Fibroblast of lung (primary cell): ENCODE data around the gene MYPOP. TPM values are rescaled to one million over a fixed set of nuclear protein-coding genes. Genes with fewer than 3 reads are reported as not detected.

Source experiments
- DNase-seq, 2 donors: peaks; one replicate each; pipeline versions ENCODE4 v3.0.0 to v3.0.0-alpha.2; 2010; ENCODE audit warnings: low read depth in 2 of 2
- H2AFZ ChIP-seq: 2 replicates; pipeline ENCODE4 v1.5.1; 2012; ENCODE audit warnings: low read length, control low read depth, inconsistent platforms
- H3K27ac ChIP-seq: 2 replicates; pipeline ENCODE4 v1.5.1; 2011; ENCODE audit warnings: low read length, control low read depth; ENCODE audit not compliant: insufficient read depth
- H3K27me3 ChIP-seq: 2 replicates; pipeline ENCODE4 v1.5.1; 2011; ENCODE audit warnings: mild to moderate bottlenecking, low read length; ENCODE audit not compliant: control insufficient read depth, insufficient read depth
- H3K36me3 ChIP-seq: 2 replicates; pipeline ENCODE4 v1.5.1; 2011; ENCODE audit warnings: low read length; ENCODE audit not compliant: control insufficient read depth, insufficient read depth
- H3K4me1 ChIP-seq: 2 replicates; pipeline ENCODE4 v1.5.1; 2011; ENCODE audit warnings: low read length; ENCODE audit not compliant: control insufficient read depth, insufficient read depth; ENCODE audit errors: extremely low read depth
- H3K4me2 ChIP-seq: 2 replicates; pipeline ENCODE4 v1.5.1; 2011; ENCODE audit warnings: low read length, control low read depth; ENCODE audit not compliant: insufficient read depth; ENCODE audit errors: extremely low read depth
- H3K4me3 ChIP-seq, 4 experiments: fragments of 200-600 bp in 1 of 4; sonication (generic) in 1 of 4; replicated peaks in 1 of 4; 2 replicates each; pipeline ENCODE4 v1.5.1; 2011 to 2016; ENCODE audit warnings: low read length in 4 of 4, low read depth in 3 of 4, mild to moderate bottlenecking in 3 of 4, control low read depth in 2 of 4, inconsistent platforms in 1 of 4, mixed read lengths in 1 of 4; ENCODE audit not compliant: insufficient read depth in 1 of 4; ENCODE audit errors: control extremely low read depth in 1 of 4
- H3K79me2 ChIP-seq: 2 replicates; pipeline ENCODE4 v1.5.1; 2012; ENCODE audit warnings: mild to moderate bottlenecking, low read length, inconsistent platforms; ENCODE audit not compliant: control insufficient read depth, insufficient read depth
- H3K9ac ChIP-seq: 2 replicates; pipeline ENCODE4 v1.5.1; 2011; ENCODE audit warnings: mild to moderate bottlenecking, low read length, control low read depth; ENCODE audit not compliant: insufficient read depth
- H3K9me3 ChIP-seq: 2 replicates; pipeline ENCODE4 v1.5.1; 2012; ENCODE audit warnings: low read depth, low read length; ENCODE audit not compliant: control insufficient read depth, insufficient read depth
- H4K20me1 ChIP-seq: 2 replicates; pipeline ENCODE4 v1.5.1; 2011; ENCODE audit warnings: low read length; ENCODE audit not compliant: control insufficient read depth, insufficient read depth; ENCODE audit errors: extremely low read depth
- EZH2 ChIP-seq: IDR thresholded peaks from 2 replicates; pipeline ENCODE4 v1.5.1; 2012; ENCODE audit warnings: low read length, control low read depth, mild to moderate bottlenecking; ENCODE audit errors: missing control alignments
- polyA plus RNA-seq, 2 donors: library from polyadenylated mRNA; depleted of rRNA in 1 of 2; stranded (reverse) in 1 of 2; unstranded in 1 of 2; fragments of >200 nt; gene quantifications; 2 replicates each; pipeline ENCODE4 v1.2.1, GENCODE V29; 2011 to 2012; ENCODE audit warnings: missing spikeins in 1 of 2
- total RNA-seq: library from RNA; depleted of rRNA; stranded (reverse); fragments of >200 nt; gene quantifications from 2 replicates; pipeline ENCODE4 v1.2.1, GENCODE V29; 2014
- TF ChIP-seq, protein P1 (sequence below), 2 donors: IDR thresholded peaks in 1 of 2; conservative IDR thresholded peaks in 1 of 2; 1 replicate in 1 of 2; 2 replicates in 1 of 2; pipeline ENCODE4 v1.5.1; 2011 to 2012; ENCODE audit warnings: low read length in 2 of 2, control low read depth in 1 of 2, inconsistent platforms in 1 of 2, low read depth in 1 of 2, mild to moderate bottlenecking in 1 of 2

Gene MYPOP
- total and polyA plus RNA-seq, 2 donors (not counting 1 experiment from before 2014, with no cell fraction given) = 0.81 to 1.3 TPM

DNA sequence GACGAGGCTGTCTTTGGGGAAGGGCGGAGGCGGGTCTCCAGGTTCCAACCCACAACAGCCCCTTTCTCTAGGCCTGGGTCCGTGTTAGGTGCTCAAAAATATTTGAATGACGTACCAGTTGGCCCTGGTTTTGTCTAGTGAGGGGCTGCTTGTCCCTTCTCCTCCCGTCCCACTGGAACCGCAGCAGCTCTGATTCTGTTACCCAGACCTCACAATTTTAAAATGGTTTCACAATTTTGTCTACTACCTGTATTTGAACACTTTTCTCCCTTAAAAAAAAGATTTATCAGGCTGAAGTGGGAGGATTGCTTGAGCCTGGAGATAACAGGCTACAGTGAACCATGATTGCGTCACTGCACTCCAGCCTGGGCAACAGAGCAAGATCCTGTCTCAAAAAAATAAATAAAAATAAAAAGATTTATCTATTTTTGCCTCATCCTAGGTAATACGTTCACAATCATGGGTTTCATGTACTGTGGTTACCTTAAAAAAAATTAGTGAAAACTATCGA lies 15.2 kb downstream of the MYPOP start:
- Histone ChIP-seq H3K4me3 (peak overlapping the region; percentile 38 to 85 (median 58)), H3K9ac (peak overlapping the region; percentile 47), H3K27me3 (no peaks in the 10 kb centered on the region), H3K4me1 (peaks cover 5% of the 10 kb centered on the region), H3K27ac (peak overlapping the region; percentile 92), H3K9me3 (no peaks in the 10 kb centered on the region), H3K79me2 (peaks cover 10% of the 10 kb centered on the region), H2AFZ (peak overlapping the region; percentile 67), H4K20me1 (no peaks in the 10 kb centered on the region), H3K36me3 (peaks cover 8% of the 10 kb centered on the region), H3K4me2 (peak overlapping the region; percentile 95)
- TF ChIP-seq, protein P1, sequence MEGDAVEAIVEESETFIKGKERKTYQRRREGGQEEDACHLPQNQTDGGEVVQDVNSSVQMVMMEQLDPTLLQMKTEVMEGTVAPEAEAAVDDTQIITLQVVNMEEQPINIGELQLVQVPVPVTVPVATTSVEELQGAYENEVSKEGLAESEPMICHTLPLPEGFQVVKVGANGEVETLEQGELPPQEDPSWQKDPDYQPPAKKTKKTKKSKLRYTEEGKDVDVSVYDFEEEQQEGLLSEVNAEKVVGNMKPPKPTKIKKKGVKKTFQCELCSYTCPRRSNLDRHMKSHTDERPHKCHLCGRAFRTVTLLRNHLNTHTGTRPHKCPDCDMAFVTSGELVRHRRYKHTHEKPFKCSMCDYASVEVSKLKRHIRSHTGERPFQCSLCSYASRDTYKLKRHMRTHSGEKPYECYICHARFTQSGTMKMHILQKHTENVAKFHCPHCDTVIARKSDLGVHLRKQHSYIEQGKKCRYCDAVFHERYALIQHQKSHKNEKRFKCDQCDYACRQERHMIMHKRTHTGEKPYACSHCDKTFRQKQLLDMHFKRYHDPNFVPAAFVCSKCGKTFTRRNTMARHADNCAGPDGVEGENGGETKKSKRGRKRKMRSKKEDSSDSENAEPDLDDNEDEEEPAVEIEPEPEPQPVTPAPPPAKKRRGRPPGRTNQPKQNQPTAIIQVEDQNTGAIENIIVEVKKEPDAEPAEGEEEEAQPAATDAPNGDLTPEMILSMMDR (conservative IDR thresholded peaks at IDR 0.05 in 1 of 2, IDR thresholded peaks at IDR 0.05 in 1 of 2; ENCODE audit: low read depth in 1 of 2, low read length in 2 of 2) = no peak
- TF ChIP-seq EZH2 = no peak
- DNase-seq = peak in 1 of 2 donors; percentile 23

DNA sequence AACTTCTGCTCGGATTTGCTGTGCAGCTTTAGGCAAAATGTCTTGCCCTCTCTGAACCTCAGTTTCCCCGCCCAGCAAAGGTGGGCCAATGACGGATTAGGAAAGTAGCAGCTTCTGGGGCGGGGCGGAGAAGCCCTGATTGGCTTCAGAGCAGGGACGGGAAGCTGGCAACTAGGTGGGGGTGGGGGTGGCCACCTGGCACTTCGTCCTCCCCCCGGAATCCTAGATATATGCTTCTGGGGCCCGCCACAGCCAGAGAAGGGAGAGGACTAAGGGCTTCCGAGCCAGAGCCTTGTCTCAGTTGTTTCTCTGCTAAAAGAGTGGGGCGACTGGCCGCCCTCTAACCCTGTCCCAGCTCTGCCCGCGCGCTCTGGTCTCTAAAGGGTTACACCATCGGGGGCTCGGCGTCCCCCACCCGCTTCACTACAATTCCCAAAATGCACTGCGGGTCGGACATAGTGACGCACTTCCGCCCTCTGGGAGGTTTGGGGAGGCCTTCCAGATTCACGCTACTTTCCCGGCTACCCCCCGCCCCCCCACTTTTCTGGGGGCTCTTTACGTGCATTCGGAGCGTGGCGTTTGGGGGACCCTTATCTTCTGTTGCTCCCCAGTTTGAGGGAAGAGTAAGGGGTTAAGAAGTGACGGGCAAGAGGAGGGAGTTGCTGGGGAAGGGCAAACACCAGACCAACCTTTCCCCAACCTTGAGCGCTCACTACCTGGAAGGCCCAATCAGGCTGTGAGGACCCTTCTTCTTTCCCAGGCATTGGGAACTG lies 15.8 kb downstream of the MYPOP start:
- Histone ChIP-seq H3K9me3 (no peaks in the 10 kb centered on the region), H3K79me2 (peaks cover 10% of the 10 kb centered on the region), H3K4me1 (peaks cover 5% of the 10 kb centered on the region), H3K36me3 (peaks cover 8% of the 10 kb centered on the region), H3K4me2 (peak overlapping the region; percentile 95), H2AFZ (peak overlapping the region; percentile 67), H3K27ac (peak overlapping the region; percentile 92), H3K27me3 (no peaks in the 10 kb centered on the region), H3K4me3 (peak overlapping the region; percentile 38 to 85 (median 58)), H3K9ac (peak overlapping the region; percentile 47), H4K20me1 (no peaks in the 10 kb centered on the region)
- DNase-seq = peak; percentile 90 to 94
- no peak for TF ChIP-seq EZH2
- TF ChIP-seq, protein P1 (conservative IDR thresholded peaks at IDR 0.05 in 1 of 2, IDR thresholded peaks at IDR 0.05 in 1 of 2; ENCODE audit: low read depth in 1 of 2, low read length in 2 of 2) = no peak

DNA sequence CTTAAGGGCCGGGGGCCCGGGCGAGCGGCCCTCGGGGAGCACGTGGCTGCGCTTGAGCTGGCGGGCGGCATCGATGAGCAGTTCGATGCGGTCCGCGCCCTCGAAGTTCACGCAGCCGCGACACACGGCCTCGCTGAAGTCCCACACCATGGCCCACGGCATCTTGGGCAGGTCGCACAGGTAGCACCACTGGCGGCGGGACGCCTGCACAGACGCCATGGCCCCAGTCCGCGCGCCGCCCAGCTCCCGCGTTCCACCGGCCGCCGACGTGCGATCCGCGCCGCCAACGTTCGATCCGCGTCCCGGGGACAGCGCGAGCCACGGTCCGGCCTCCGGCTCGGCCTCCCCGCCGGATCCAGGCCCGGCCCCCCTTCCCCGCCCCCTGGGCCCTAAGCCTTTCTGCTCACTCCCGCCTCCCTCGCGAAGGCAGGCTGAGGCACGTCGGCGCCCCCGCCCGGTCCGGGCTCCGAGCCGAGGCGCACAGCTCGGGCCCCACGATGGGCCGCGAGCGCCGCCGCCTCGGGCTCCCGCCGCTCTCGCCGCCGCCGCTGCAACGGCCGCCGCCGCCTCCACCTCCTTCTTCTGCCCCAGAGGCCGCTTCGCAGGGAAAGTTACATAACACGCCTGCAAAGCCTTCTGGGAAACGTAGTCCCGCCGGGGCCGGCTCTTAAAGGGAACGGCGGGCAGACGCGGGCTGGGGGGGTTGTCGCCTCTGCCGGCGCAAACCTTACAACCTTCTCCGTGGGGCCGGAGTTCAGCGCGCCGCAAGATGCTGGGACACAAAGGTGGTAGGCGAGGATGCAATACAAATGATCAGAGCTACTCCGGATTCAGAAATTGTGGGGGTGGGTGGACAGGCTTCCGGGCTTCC lies 16.6 kb downstream of the MYPOP start, which contains the start of gene IRF2BP1:
Gene IRF2BP1, minus strand, starts transcription at position 586 of the 871 bp plus-strand sequence. Its CDS starts 367 bp downstream, at position 219.
- H3K4me3 ChIP-seq = peak within 1 kb of the TSS; percentile 38 to 85 (median 68)
- no peak for TF ChIP-seq EZH2
- TF ChIP-seq, protein P1 (conservative IDR thresholded peaks at IDR 0.05 in 1 of 2, IDR thresholded peaks at IDR 0.05 in 1 of 2; ENCODE audit: low read depth in 1 of 2, low read length in 2 of 2) = no peak
- peaks cover 5% of the 10 kb centered on the region for H3K4me1 ChIP-seq
- H3K79me2 ChIP-seq = peaks cover 10% of the 10 kb centered on the region
- no peaks in the 10 kb centered on the region for H3K9me3 ChIP-seq
- peak; percentile 91 to 93 for DNase-seq
- H4K20me1 ChIP-seq = no peaks in the 10 kb centered on the region
- H3K36me3 ChIP-seq = peaks cover 8% of the 10 kb centered on the region
- H3K27ac ChIP-seq = peak within 1 kb of the TSS; percentile 92
- H3K9ac ChIP-seq = peak within 1 kb of the TSS; percentile 80
- H3K27me3 ChIP-seq = no peaks in the 10 kb centered on the region
- H2AFZ ChIP-seq = peak within 1 kb of the TSS; percentile 67
- H3K4me2 ChIP-seq = peak within 1 kb of the TSS; percentile 95
